Karpas-422 (cell line): ENCODE measurements around the gene DLGAP4. TPM values are rescaled to one million over a fixed set of nuclear protein-coding genes. Genes with fewer than 3 reads are reported as not detected.
"Not testable (repeated sequence)": the region's sequence is repeated elsewhere in the genome, so short reads cannot be mapped to it uniquely, and the experiment has no call there.

Experiments used
- DNase-seq: peaks from one replicate; pipeline ENCODE4 v3.0.0-alpha.2; 2015
- H2AFZ ChIP-seq: fragments of 200-600 bp; sonication (generic); 2 replicates; pipeline ENCODE4 v1.6.1; 2014; ENCODE audit warnings: antibody characterized with exemption, low read length, mixed read lengths
- H3K27ac ChIP-seq: fragments of 200-600 bp; sonication (generic); 2 replicates; pipeline ENCODE4 v1.5.1; 2014; ENCODE audit warnings: mild to moderate bottlenecking, low read length, moderate library complexity
- H3K27me3 ChIP-seq: fragments of 200-600 bp; sonication (generic); 2 replicates; pipeline ENCODE4 v1.6.1; 2014; ENCODE audit warnings: low read length, mixed read lengths
- H3K36me3 ChIP-seq: fragments of 200-600 bp; sonication (generic); 2 replicates; pipeline ENCODE4 v1.6.1; 2014; ENCODE audit warnings: low read length, mixed read lengths; ENCODE audit not compliant: insufficient read depth
- H3K4me1 ChIP-seq: fragments of 200-600 bp; sonication (generic); 2 replicates; pipeline ENCODE4 v1.6.1; 2014; ENCODE audit warnings: mild to moderate bottlenecking, low read length, mixed read lengths
- H3K4me2 ChIP-seq: fragments of 200-600 bp; sonication (generic); 2 replicates; pipeline ENCODE4 v1.6.1; 2014; ENCODE audit warnings: low read length, low read depth, mild to moderate bottlenecking; ENCODE audit not compliant: poor library complexity, severe bottlenecking
- H3K4me3 ChIP-seq: fragments of 200-600 bp; sonication (generic); 2 replicates; pipeline ENCODE4 v1.5.1; 2014; ENCODE audit warnings: mild to moderate bottlenecking, antibody characterized with exemption, low read length, mixed read lengths
- H3K79me2 ChIP-seq: fragments of 200-600 bp; sonication (generic); 2 replicates; pipeline ENCODE4 v1.6.1; 2014; ENCODE audit warnings: mild to moderate bottlenecking, low read length, mixed read lengths
- H3K9ac ChIP-seq: fragments of 200-600 bp; sonication (generic); 2 replicates; pipeline ENCODE4 v1.6.0; 2014; ENCODE audit warnings: low read length
- H3K9me2 ChIP-seq: fragments of 200-600 bp; sonication (generic), shearing (Covaris generic); replicated peaks from 2 replicates; pipeline ENCODE4 v1.6.0; 2014; ENCODE audit warnings: mild to moderate bottlenecking, low read length, moderate library complexity; ENCODE audit not compliant: insufficient read depth
- H3K9me3 ChIP-seq: fragments of 300-700, 200-600 bp; sonication (generic); 2 replicates; pipeline ENCODE4 v1.6.1; 2014; ENCODE audit warnings: low read length, mixed read lengths
- H4K20me1 ChIP-seq: fragments of 200-600 bp; sonication (generic); 2 replicates; pipeline ENCODE4 v1.6.1; 2014; ENCODE audit warnings: mild to moderate bottlenecking, antibody characterized with exemption, low read length, low read depth; ENCODE audit not compliant: insufficient read depth
- total RNA-seq: library from RNA; depleted of rRNA; stranded (reverse); fragments of >200 nt; shearing (Covaris generic); gene quantifications from 2 replicates; pipeline ENCODE4 v1.2.3, GENCODE V29; 2014; ENCODE audit warnings: low replicate concordance

The DLGAP4 gene
- total RNA-seq, 1 experiment from 2014 or later = 7.5 TPM

GRCh38 chr20:36550790-36551299 lies 244.7 kb downstream of the DLGAP4 start:
- DNase-seq = no peak
- Histone ChIP-seq H3K27me3 (no peaks in the 10 kb centered on the region), H3K4me1 (no peaks in the 10 kb centered on the region; the same call in 1 of the 2 replicates), H2AFZ (no peak overlapping the region), H3K4me3 (no peak overlapping the region), H4K20me1 (no peaks in the 10 kb centered on the region), H3K9me3 (no peaks in the 10 kb centered on the region), H3K79me2 (peaks cover 15% of the 10 kb centered on the region; the same call in 1 of the 2 replicates), H3K27ac (no peak overlapping the region), H3K9me2 (no peaks in the 10 kb centered on the region), H3K9ac (no peak overlapping the region), H3K36me3 (no peaks in the 10 kb centered on the region), H3K4me2 (no peak overlapping the region)

GRCh38 chr20:36555248-36555647 lies 249.1 kb downstream of the DLGAP4 start:
- Histone ChIP-seq H3K4me1 (peaks cover 8% of the 10 kb centered on the region), H3K4me2 (no peak overlapping the region), H3K9me2 (no peaks in the 10 kb centered on the region), H3K9ac (no peak overlapping the region), H3K36me3 (no peaks in the 10 kb centered on the region), H3K9me3 (no peaks in the 10 kb centered on the region), H2AFZ (no peak overlapping the region), H3K27ac (no peak overlapping the region), H4K20me1 (no peaks in the 10 kb centered on the region), H3K4me3 (no peak overlapping the region), H3K79me2 (peaks cover 19% of the 10 kb centered on the region; the same call in 1 of the 2 replicates), H3K27me3 (no peaks in the 10 kb centered on the region)
- DNase-seq = no peak

- Histone ChIP-seq H2AFZ (no peak overlapping the region), H3K79me2 (peaks cover 17% of the 10 kb centered on the region), H3K4me1 (no peaks in the 10 kb centered on the region), H3K27ac (no peak overlapping the region), H3K9ac (no peak overlapping the region), H3K36me3 (peaks cover 11% of the 10 kb centered on the region), H3K9me3 (peaks cover 10% of the 10 kb centered on the region), H3K4me3 (no peak overlapping the region), H3K27me3 (no peaks in the 10 kb centered on the region), H3K4me2 (no peak overlapping the region), H4K20me1 (no peaks in the 10 kb centered on the region), H3K9me2 (no peaks in the 10 kb centered on the region)
- DNase-seq = no peak
Observed at GRCh38 chr20:36562724-36563123, 256.6 kb downstream of the DLGAP4 start.

GRCh38 chr20:36563374-36563773 lies 257.2 kb downstream of the DLGAP4 start:
- Histone ChIP-seq H3K4me3 (no peak overlapping the region), H3K79me2 (peaks cover 17% of the 10 kb centered on the region), H2AFZ (no peak overlapping the region), H3K9me3 (peaks cover 10% of the 10 kb centered on the region), H3K4me2 (no peak overlapping the region), H3K27ac (no peak overlapping the region), H4K20me1 (no peaks in the 10 kb centered on the region), H3K4me1 (no peaks in the 10 kb centered on the region), H3K9ac (no peak overlapping the region), H3K9me2 (no peaks in the 10 kb centered on the region), H3K27me3 (no peaks in the 10 kb centered on the region), H3K36me3 (peaks cover 11% of the 10 kb centered on the region)
- no peak for DNase-seq

- not testable (repeated sequence) for H3K9me3 ChIP-seq, H3K9me2 ChIP-seq, H4K20me1 ChIP-seq, H3K9ac ChIP-seq, H2AFZ ChIP-seq, DNase-seq, H3K4me2 ChIP-seq, H3K27ac ChIP-seq, H3K27me3 ChIP-seq, H3K4me3 ChIP-seq, H3K4me1 ChIP-seq
- Histone ChIP-seq H3K36me3 (peaks cover 11% of the 10 kb centered on the region), H3K79me2 (peaks cover 17% of the 10 kb centered on the region)
Observed at GRCh38 chr20:36564078-36564725, 258.1 kb downstream of the DLGAP4 start.

GRCh38 chr20:36564726-36565121 lies 258.6 kb downstream of the DLGAP4 start:
- H3K4me2 ChIP-seq, H2AFZ ChIP-seq, H3K9ac ChIP-seq, H3K27ac ChIP-seq, H3K9me2 ChIP-seq, H3K9me3 ChIP-seq, DNase-seq, H4K20me1 ChIP-seq, H3K4me3 ChIP-seq, H3K27me3 ChIP-seq, H3K4me1 ChIP-seq: not testable (repeated sequence)
- Histone ChIP-seq H3K79me2 (peaks cover 17% of the 10 kb centered on the region), H3K36me3 (peaks cover 11% of the 10 kb centered on the region)

- Histone ChIP-seq H2AFZ (no peak overlapping the region), H3K4me1 (no peaks in the 10 kb centered on the region), H3K27ac (no peak overlapping the region), H3K4me2 (no peak overlapping the region), H3K9me2 (no peaks in the 10 kb centered on the region), H3K4me3 (no peak overlapping the region), H3K79me2 (peaks cover 17% of the 10 kb centered on the region), H4K20me1 (no peaks in the 10 kb centered on the region), H3K9me3 (peaks cover 10% of the 10 kb centered on the region), H3K27me3 (no peaks in the 10 kb centered on the region), H3K36me3 (peaks cover 11% of the 10 kb centered on the region), H3K9ac (no peak overlapping the region)
- DNase-seq = no peak
Observed at GRCh38 chr20:36565520-36565919, 259.4 kb downstream of the DLGAP4 start.

- H3K4me3 ChIP-seq = no peak overlapping the region
- H3K27ac ChIP-seq = no peak overlapping the region
- H3K79me2 ChIP-seq = peaks cover 33% of the 10 kb centered on the region
- peaks cover 14% of the 10 kb centered on the region for H3K4me1 ChIP-seq
- no peaks in the 10 kb centered on the region for H4K20me1 ChIP-seq
- no peak overlapping the region for H2AFZ ChIP-seq
- H3K9me3 ChIP-seq = peaks cover 8% of the 10 kb centered on the region
- no peaks in the 10 kb centered on the region for H3K9me2 ChIP-seq
- H3K4me2 ChIP-seq = no peak overlapping the region
- H3K36me3 ChIP-seq = peaks cover 8% of the 10 kb centered on the region
- no peak for DNase-seq
- H3K9ac ChIP-seq = no peak overlapping the region
- H3K27me3 ChIP-seq = no peaks in the 10 kb centered on the region
Observed at GRCh38 chr20:36569847-36570429, 263.8 kb downstream of the DLGAP4 start.
